Measurements from ENCODE around the gene NSRP1. TPM values are rescaled to one million over a fixed set of nuclear protein-coding genes. Genes with fewer than 3 reads are reported as not detected.

The NSRP1 gene
- total and polyA plus RNA-seq, 2 of the 4 experiments (the other 2 are of a cell fraction) = 3.4 to 14.2 TPM

DNA sequence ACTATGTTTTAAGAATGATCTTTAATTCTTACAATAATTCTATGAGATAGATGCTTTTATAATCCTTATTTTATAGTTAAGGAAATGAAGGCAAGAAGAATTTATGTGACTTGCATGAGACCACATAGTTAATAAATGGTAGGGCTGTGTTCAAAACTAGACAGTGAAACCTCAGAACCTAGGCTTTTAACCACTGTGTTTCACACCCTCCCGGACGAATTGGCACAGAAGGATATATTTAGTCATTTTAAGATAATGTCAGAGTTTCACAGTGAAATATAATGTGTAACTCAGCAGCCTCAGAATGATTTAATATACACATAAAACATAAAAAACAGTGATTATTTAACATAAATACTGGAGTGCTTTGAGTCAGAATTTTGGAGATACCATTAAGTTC is 57.0 kb downstream of the NSRP1 start:
- Histone ChIP-seq H3K27ac (ENCODE audit: insufficient read depth, low read length) (no peak overlapping the region), H3K14ac (replicated peaks; ENCODE audit: low read depth, low read length) (no peak overlapping the region), H3K9ac (ENCODE audit: low read depth, low read length) (no peak overlapping the region), H3K9me1 (ENCODE audit: insufficient read depth, low read length) (no peaks in the 10 kb centered on the region), H2BK15ac (ENCODE audit: low read depth, low read length) (no peak overlapping the region), H2BK120ac (ENCODE audit: low read depth, low read length) (no peak overlapping the region), H3K56ac (ENCODE audit: extremely low read depth, insufficient read depth, low read length) (no peak overlapping the region), H3K4me1 (ENCODE audit: control insufficient read depth, insufficient read depth, low read length) (no peaks in the 10 kb centered on the region), H3K27me3 (ENCODE audit: control insufficient read depth, insufficient read depth, low read length) (no peaks in the 10 kb centered on the region), H2BK5ac (ENCODE audit: low read depth, low read length, poor library complexity, severe bottlenecking) (no peak overlapping the region), H4K91ac (ENCODE audit: insufficient read depth, low read depth, low read length) (no peak overlapping the region), H3K9me3 (ENCODE audit: control insufficient read depth, insufficient read depth, low read length) (no peaks in the 10 kb centered on the region), H3K4ac (ENCODE audit: low read depth, low read length) (no peak overlapping the region), H2AK9ac (replicated peaks; ENCODE audit: low read depth, low read length, poor library complexity) (no peak overlapping the region), H2BK20ac (ENCODE audit: low read depth, low read length) (no peak overlapping the region), H3K18ac (ENCODE audit: low read depth, low read length) (no peak overlapping the region), H4K8ac (ENCODE audit: low read depth in 2 of 2, low read length in 2 of 2) (no peak overlapping the region), H4K20me1 (ENCODE audit: insufficient read depth, low read length) (0 out of 2 replicates have a peak, but pooled peaks cover 5% of the 10 kb centered on the region), H3K36me3 (ENCODE audit: control insufficient read depth, insufficient read depth, low read length) (peaks cover 10% of the 10 kb centered on the region), H3K4me3 (ENCODE audit: insufficient read depth, low read depth, low read length) (no peak overlapping the region), H3K23ac (ENCODE audit: low read depth, low read length) (no peak overlapping the region), H4K5ac (ENCODE audit: low read depth, low read length) (no peak overlapping the region), H2AK5ac (ENCODE audit: low read depth, low read length) (no peak overlapping the region), H2AFZ (replicated peaks; ENCODE audit: low read length, poor library complexity) (no peak overlapping the region), H3K79me1 (ENCODE audit: low read depth in 1 of 2, low read length in 2 of 2) (peaks cover 17 to 35% of the 10 kb centered on the region in 2 experiments), H3K4me2 (ENCODE audit: low read depth, low read length) (no peak overlapping the region)
- no peak for ATAC-seq (ENCODE audit: low read depth)
- CTCF ChIA-PET = no interaction called here
- intact Hi-C loops (cut with micrococcal nuclease) = no loop called here
- in situ Hi-C loops (cut with MboI; ENCODE audit: low sequenced_read_pairs) = no loop called here
- TF ChIP-seq, protein P1, sequence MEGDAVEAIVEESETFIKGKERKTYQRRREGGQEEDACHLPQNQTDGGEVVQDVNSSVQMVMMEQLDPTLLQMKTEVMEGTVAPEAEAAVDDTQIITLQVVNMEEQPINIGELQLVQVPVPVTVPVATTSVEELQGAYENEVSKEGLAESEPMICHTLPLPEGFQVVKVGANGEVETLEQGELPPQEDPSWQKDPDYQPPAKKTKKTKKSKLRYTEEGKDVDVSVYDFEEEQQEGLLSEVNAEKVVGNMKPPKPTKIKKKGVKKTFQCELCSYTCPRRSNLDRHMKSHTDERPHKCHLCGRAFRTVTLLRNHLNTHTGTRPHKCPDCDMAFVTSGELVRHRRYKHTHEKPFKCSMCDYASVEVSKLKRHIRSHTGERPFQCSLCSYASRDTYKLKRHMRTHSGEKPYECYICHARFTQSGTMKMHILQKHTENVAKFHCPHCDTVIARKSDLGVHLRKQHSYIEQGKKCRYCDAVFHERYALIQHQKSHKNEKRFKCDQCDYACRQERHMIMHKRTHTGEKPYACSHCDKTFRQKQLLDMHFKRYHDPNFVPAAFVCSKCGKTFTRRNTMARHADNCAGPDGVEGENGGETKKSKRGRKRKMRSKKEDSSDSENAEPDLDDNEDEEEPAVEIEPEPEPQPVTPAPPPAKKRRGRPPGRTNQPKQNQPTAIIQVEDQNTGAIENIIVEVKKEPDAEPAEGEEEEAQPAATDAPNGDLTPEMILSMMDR (conservative IDR thresholded peaks at IDR 0.05; ENCODE audit: low read depth, low read length) = no peak
- TF ChIP-seq NFE2L2 (IDR thresholded peaks at IDR 0.05; ENCODE audit: low read depth, low read length) (no peak), MAZ (IDR thresholded peaks at IDR 0.05; ENCODE audit: borderline replicate concordance, low read depth, low read length) (no peak), MAFK (IDR thresholded peaks at IDR 0.05; ENCODE audit: low read depth, low read length) (no peak), POLR2A (IDR thresholded peaks at IDR 0.05; ENCODE audit: low read depth, low read length) (no peak), BHLHE40 (IDR thresholded peaks at IDR 0.05; ENCODE audit: low read depth, low read length) (no peak), RFX5 (IDR thresholded peaks at IDR 0.05; ENCODE audit: low read depth, low read length) (no peak), SMC3 (IDR thresholded peaks at IDR 0.05; ENCODE audit: low read depth, low read length) (no peak), FOS (IDR thresholded peaks at IDR 0.05; ENCODE audit: low read depth, low read length) (no peak), RCOR1 (IDR thresholded peaks at IDR 0.05; ENCODE audit: insufficient replicate concordance, low read length) (no peak), MXI1 (IDR thresholded peaks at IDR 0.05; ENCODE audit: borderline replicate concordance, low read depth, low read length) (no peak), CEBPB (IDR thresholded peaks at IDR 0.05; ENCODE audit: low read depth, low read length) (no peak), CHD1 (IDR thresholded peaks at IDR 0.05; ENCODE audit: low read depth, low read length) (no peak), RAD21 (IDR thresholded peaks at IDR 0.05; ENCODE audit: low read length) (no peak)
- TF ChIP-seq, protein P2, sequence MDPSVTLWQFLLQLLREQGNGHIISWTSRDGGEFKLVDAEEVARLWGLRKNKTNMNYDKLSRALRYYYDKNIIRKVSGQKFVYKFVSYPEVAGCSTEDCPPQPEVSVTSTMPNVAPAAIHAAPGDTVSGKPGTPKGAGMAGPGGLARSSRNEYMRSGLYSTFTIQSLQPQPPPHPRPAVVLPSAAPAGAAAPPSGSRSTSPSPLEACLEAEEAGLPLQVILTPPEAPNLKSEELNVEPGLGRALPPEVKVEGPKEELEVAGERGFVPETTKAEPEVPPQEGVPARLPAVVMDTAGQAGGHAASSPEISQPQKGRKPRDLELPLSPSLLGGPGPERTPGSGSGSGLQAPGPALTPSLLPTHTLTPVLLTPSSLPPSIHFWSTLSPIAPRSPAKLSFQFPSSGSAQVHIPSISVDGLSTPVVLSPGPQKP (IDR thresholded peaks at IDR 0.05; ENCODE audit: borderline replicate concordance, low read depth, low read length) = no peak
- TF ChIP-seq, protein P3, sequence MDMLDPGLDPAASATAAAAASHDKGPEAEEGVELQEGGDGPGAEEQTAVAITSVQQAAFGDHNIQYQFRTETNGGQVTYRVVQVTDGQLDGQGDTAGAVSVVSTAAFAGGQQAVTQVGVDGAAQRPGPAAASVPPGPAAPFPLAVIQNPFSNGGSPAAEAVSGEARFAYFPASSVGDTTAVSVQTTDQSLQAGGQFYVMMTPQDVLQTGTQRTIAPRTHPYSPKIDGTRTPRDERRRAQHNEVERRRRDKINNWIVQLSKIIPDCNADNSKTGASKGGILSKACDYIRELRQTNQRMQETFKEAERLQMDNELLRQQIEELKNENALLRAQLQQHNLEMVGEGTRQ (IDR thresholded peaks at IDR 0.05; ENCODE audit: low read depth, low read length) = no peak
- no peak for DNase-seq
- BruUV-seq (replicated peaks) = no TSS peak
- no CpG with 5 or more reads among the region's 2 CpGs for WGBS, 2 experiments (ENCODE audit: extremely low coverage in 2 of 2, insufficient read length in 1 of 2)
- dilution Hi-C loops (cut with HindIII; ENCODE audit: low sequenced_read_pairs, unreplicated experiment) = no loop called here
- POLR2A ChIA-PET (ENCODE audit: unreplicated experiment) = no interaction called here

Measured in IMR-90 (cell line).